GM12878 (cell line): ENCODE data around the gene ELAC1. TPM values are rescaled to one million over a fixed set of nuclear protein-coding genes. Genes with fewer than 3 reads are reported as not detected.

ENCODE experiments used
- ATAC-seq: fragments of 200-7000 bp; cut with Tn5 transposase; 3 replicates; pipeline ENCODE4 v1.9.1; 2020; ENCODE audit warnings: mild to moderate bottlenecking, moderate library complexity
- BruUV-seq: library from RNA; stranded (reverse); fragments of 400-500 nt; replicated peaks from 2 replicates; lab custom pipeline; 2021; lab: Mats Ljungman, UMichigan
- CTCF ChIA-PET: fragments of 300-600 bp; sonication (Branson Sonifier 250); formaldehyde crosslinking; extraction: SDS; loops from one replicate; lab custom pipeline; 2021; ENCODE audit warnings: inconsistent platforms; lab: Yijun Ruan, JAX
- POLR2A ChIA-PET: fragments of 350-600 bp; formaldehyde crosslinking; extraction: SDS; loops from one replicate; lab custom pipeline; 2021; ENCODE audit warnings: inconsistent platforms; lab: Charles Lee
- RAD21 ChIA-PET: fragments of 300-600 bp; sonication (Branson Sonifier 250); formaldehyde crosslinking; loops from one replicate; lab custom pipeline; 2023; ENCODE audit warnings: antibody characterized with exemption; ENCODE audit not compliant: unreplicated experiment; lab: Charles Lee
- SMC1A ChIA-PET: fragments of 300-600 bp; sonication (Branson Sonifier 250); formaldehyde crosslinking; loops from one replicate; lab custom pipeline; 2023; ENCODE audit not compliant: unreplicated experiment, uncharacterized antibody; lab: Charles Lee
- DNase-seq: peaks from one replicate; pipeline ENCODE4 v3.0.0-alpha.2; 2011; ENCODE audit warnings: low read depth, low spot score
- FAIRE-seq: peaks from 3 replicates; lab custom pipeline; 2011; peaks lifted over from hg19 to GRCh38; lab: Jason Lieb, UNC
- H2AFZ ChIP-seq: 2 replicates; pipeline ENCODE4 v1.6.0; 2011; ENCODE audit warnings: low read depth, low read length, control low read depth; ENCODE audit not compliant: control insufficient read depth
- H3K27ac ChIP-seq: 2 replicates; pipeline ENCODE4 v1.5.1; 2011; ENCODE audit warnings: control low read depth; ENCODE audit not compliant: control insufficient read depth, insufficient read depth
- H3K27me3 ChIP-seq, 2 experiments: replicated peaks in 1 of 2; 2 replicates each; pipeline versions ENCODE4 v1.6.0 to v1.6.1; 2011; ENCODE audit warnings: low read length in 1 of 2; ENCODE audit not compliant: control insufficient read depth in 2 of 2, insufficient read depth in 2 of 2
- H3K36me3 ChIP-seq, 2 experiments: 2 replicates each; pipeline ENCODE4 v1.5.1; 2011; ENCODE audit warnings: low read length in 1 of 2; ENCODE audit not compliant: control insufficient read depth in 2 of 2, insufficient read depth in 2 of 2
- H3K4me1 ChIP-seq: 2 replicates; pipeline ENCODE4 v1.6.1; 2011; ENCODE audit warnings: mild to moderate bottlenecking, low read length, moderate library complexity, mixed read lengths; ENCODE audit not compliant: control insufficient read depth, insufficient read depth
- H3K4me2 ChIP-seq: 2 replicates; pipeline ENCODE4 v1.6.0; 2011; ENCODE audit warnings: control low read depth; ENCODE audit not compliant: control insufficient read depth, insufficient read depth
- H3K4me3 ChIP-seq: fragments of 200-600 bp; sonication (generic); 2 replicates; pipeline ENCODE4 v1.5.1; 2016
- H3K79me2 ChIP-seq: 2 replicates; pipeline ENCODE4 v1.6.0; 2011; ENCODE audit warnings: low read length; ENCODE audit not compliant: control insufficient read depth, insufficient read depth
- H3K9ac ChIP-seq: 2 replicates; pipeline ENCODE4 v1.8.0; 2011; ENCODE audit warnings: low read length, control low read depth, mixed read lengths; ENCODE audit not compliant: control insufficient read depth, insufficient read depth
- H3K9me3 ChIP-seq: replicated peaks from 3 replicates; pipeline ENCODE4 v1.5.1; 2011; ENCODE audit warnings: mild to moderate bottlenecking, low read length; ENCODE audit not compliant: control insufficient read depth, insufficient read depth
- H4K20me1 ChIP-seq: 2 replicates; pipeline ENCODE4 v1.6.0; 2011; ENCODE audit not compliant: control insufficient read depth, insufficient read depth
- CBFB ChIP-seq: IDR thresholded peaks from 2 replicates; pipeline ENCODE4 v1.6.1; 2016; ENCODE audit warnings: antibody characterized with exemption, low read depth
- E2F4 ChIP-seq: IDR thresholded peaks from 2 replicates; pipeline ENCODE4 v1.6.1; 2012; ENCODE audit warnings: low read depth, low read length, improper control_type of control experiment
- GABPA ChIP-seq: IDR thresholded peaks from 2 replicates; pipeline ENCODE4 v1.6.1; 2014; ENCODE audit warnings: antibody characterized with exemption, low read depth, mild to moderate bottlenecking, inconsistent platforms
- HCFC1 ChIP-seq: fragments of 150-350 bp; IDR thresholded peaks from 2 replicates; pipeline ENCODE4 v1.6.1; 2014; ENCODE audit warnings: low read length
- MYC ChIP-seq: IDR thresholded peaks from 2 replicates; pipeline ENCODE4 v1.6.1; 2011; ENCODE audit warnings: mild to moderate bottlenecking, low read length, moderate library complexity, inconsistent platforms; ENCODE audit not compliant: insufficient read depth, insufficient replicate concordance, insufficient read length, severe bottlenecking
- NR2C2 ChIP-seq: IDR thresholded peaks from 2 replicates; pipeline ENCODE4 v1.6.1; 2011; ENCODE audit warnings: borderline replicate concordance, low read depth; ENCODE audit not compliant: control insufficient read depth, insufficient read length
- NRF1 ChIP-seq: conservative IDR thresholded peaks from 2 replicates; pipeline ENCODE4 v1.6.1; 2011; ENCODE audit warnings: mild to moderate bottlenecking, low read depth, low read length, improper control_type of control experiment
- POLR2A ChIP-seq: IDR thresholded peaks from 2 replicates; pipeline ENCODE4 v1.6.1; 2011; ENCODE audit warnings: low read depth, mild to moderate bottlenecking, low read length
- RCOR1 ChIP-seq: conservative IDR thresholded peaks from 2 replicates; pipeline ENCODE4 v1.6.1; 2012; ENCODE audit warnings: low read depth, low read length, improper control_type of control experiment
- SIN3A ChIP-seq: IDR thresholded peaks from 2 replicates; pipeline ENCODE4 v1.6.1; 2012; ENCODE audit warnings: low read depth, low read length, improper control_type of control experiment
- SMAD5 ChIP-seq: IDR thresholded peaks from 2 replicates; pipeline ENCODE4 v1.6.1; 2016; ENCODE audit warnings: antibody characterized with exemption, low read depth
- SRF ChIP-seq, 2 experiments: IDR thresholded peaks; 2 replicates each; pipeline ENCODE4 v1.6.1; 2011; ENCODE audit warnings: low read depth in 2 of 2, low read length in 2 of 2, mild to moderate bottlenecking in 1 of 2, moderate library complexity in 1 of 2
- SUPT20H ChIP-seq: IDR thresholded peaks from 2 replicates; pipeline ENCODE4 v1.6.1; 2011; ENCODE audit warnings: low read depth, mild to moderate bottlenecking, low read length, moderate library complexity, borderline replicate concordance; ENCODE audit not compliant: control insufficient read depth
- TCF12 ChIP-seq: IDR thresholded peaks from 2 replicates; pipeline ENCODE4 v1.6.1; 2011; ENCODE audit warnings: low read depth, mild to moderate bottlenecking, low read length
- YY1 ChIP-seq: IDR thresholded peaks from 2 replicates; pipeline ENCODE4 v1.6.1; 2011; ENCODE audit warnings: low read depth, mild to moderate bottlenecking, low read length
- ZNF274 ChIP-seq: IDR thresholded peaks from one replicate; pipeline ENCODE4 v1.8.0; 2011; ENCODE audit not compliant: insufficient read length, insufficient read depth
- WGBS: methylation state at CpG from one replicate; pipeline ENCODE4 v1.1.6; 2016; ENCODE audit warnings: low lambda C conversion rate; ENCODE audit not compliant: insufficient replicate concordance, insufficient coverage; ENCODE audit errors: missing lambda C conversion rate; 5-methylcytosine and 5-hydroxymethylcytosine counted together
- in situ Hi-C: fragments of 300-500 bp; cut with MboI; formaldehyde crosslinking; loops from 9 replicates; pipeline ENCODE4 v1.14.3; 2018; ENCODE audit warnings: mixed read lengths
- intact Hi-C: fragments of 100-400 bp; cut with micrococcal nuclease; formaldehyde crosslinking; loops from one replicate; pipeline ENCODE4 v1.14.2; 2022; ENCODE audit not compliant: unreplicated experiment
- polyA plus RNA-seq, 11 experiments: library from polyadenylated mRNA; depleted of rRNA in 4 of 11; unstranded in 6 of 11; stranded (reverse) in 5 of 11; fragments of >200 nt; fragmentation: Nextera tagmentation in 4 of 11; fragmentation: Illumina TruSeq in 1 of 11; extraction: Ambion mirVana in 4 of 11; extraction: Trizol in 1 of 11; gene quantifications; 1 replicate in 1 of 11; 2 replicates in 10 of 11; pipeline versions ENCODE4 v1.2.1 to v1.2.3, GENCODE V29; 2011 to 2016; ENCODE audit warnings: inconsistent platforms in 2 of 11, missing spikeins in 2 of 11, low read depth in 1 of 11
- total RNA-seq, 4 experiments: library from RNA; depleted of rRNA in 3 of 4; stranded (reverse); fragments of >200 nt in 3 of 4; fragmentation: Illumina TruSeq in 1 of 4; extraction: Trizol in 1 of 4; gene quantifications; 2 replicates each; pipeline versions ENCODE4 v1.2.1 to v1.2.3, GENCODE V29; 2013 to 2021
- TF ChIP-seq, protein P1 (sequence below): IDR thresholded peaks from 2 replicates; pipeline ENCODE4 v1.6.1; 2011; ENCODE audit warnings: low read depth, low read length, improper control_type of control experiment, borderline replicate concordance
- TF ChIP-seq, protein P2 (sequence below): fragments of 450-650 bp; IDR thresholded peaks from 2 replicates; pipeline ENCODE4 v1.6.1; 2018; ENCODE audit warnings: borderline replicate concordance, mild to moderate bottlenecking; ENCODE audit not compliant: partially characterized antibody

The ELAC1 gene
- total and polyA plus RNA-seq, 10 of the 15 experiments (the other 5 are each of a cell fraction or from before 2014, with no cell fraction given) = 4.9 to 23.0 (median 9.8) TPM

- Histone ChIP-seq H3K27me3 (no peaks in the 10 kb centered on the region), H3K9me3 (no peaks in the 10 kb centered on the region), H3K4me2 (no peak overlapping the region), H3K4me1 (no peaks in the 10 kb centered on the region), H3K79me2 (no peaks in the 10 kb centered on the region), H3K4me3 (no peak overlapping the region), H3K27ac (no peak overlapping the region), H4K20me1 (no peaks in the 10 kb centered on the region), H2AFZ (no peak overlapping the region), H3K9ac (no peak overlapping the region), H3K36me3 (no peaks in the 10 kb centered on the region)
- FAIRE-seq = no peak
- intact Hi-C loops = no loop called here
- ChIA-PET CTCF (interaction anchor here (0.8 kb wide), 1 partner anchor 34 kb away, joined by 6 read pairs; no protein-coding TSS in a partner anchor), RAD21 (no interaction called here), POLR2A (interaction anchor here (0.6 kb wide), 1 partner anchor 14 kb away, joined by 6 read pairs; no protein-coding TSS in a partner anchor), SMC1A (interaction anchor here (1.2 kb wide), 1 partner anchor 8 kb away, joined by 3 read pairs; no protein-coding TSS in a partner anchor)
- no TSS peak for BruUV-seq
- in situ Hi-C loops = no loop called here
- no peak for ATAC-seq
- no peak for DNase-seq
- 62% methylated on average over 8 of the region's 8 CpGs for WGBS
- TF ChIP-seq, protein P1, sequence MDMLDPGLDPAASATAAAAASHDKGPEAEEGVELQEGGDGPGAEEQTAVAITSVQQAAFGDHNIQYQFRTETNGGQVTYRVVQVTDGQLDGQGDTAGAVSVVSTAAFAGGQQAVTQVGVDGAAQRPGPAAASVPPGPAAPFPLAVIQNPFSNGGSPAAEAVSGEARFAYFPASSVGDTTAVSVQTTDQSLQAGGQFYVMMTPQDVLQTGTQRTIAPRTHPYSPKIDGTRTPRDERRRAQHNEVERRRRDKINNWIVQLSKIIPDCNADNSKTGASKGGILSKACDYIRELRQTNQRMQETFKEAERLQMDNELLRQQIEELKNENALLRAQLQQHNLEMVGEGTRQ = no peak
- TF ChIP-seq CBFB (no peak), GABPA (no peak), RCOR1 (no peak), YY1 (no peak), E2F4 (no peak), SMAD5 (no peak), NR2C2 (no peak), SIN3A (no peak), ZNF274 (no peak), SUPT20H (no peak), POLR2A (no peak), SRF (IDR thresholded peaks at IDR 0.05; ENCODE audit: low read depth in 2 of 2, low read length in 2 of 2) (no peak), TCF12 (no peak), HCFC1 (no peak), MYC (no peak), NRF1 (no peak)
- TF ChIP-seq, protein P2, sequence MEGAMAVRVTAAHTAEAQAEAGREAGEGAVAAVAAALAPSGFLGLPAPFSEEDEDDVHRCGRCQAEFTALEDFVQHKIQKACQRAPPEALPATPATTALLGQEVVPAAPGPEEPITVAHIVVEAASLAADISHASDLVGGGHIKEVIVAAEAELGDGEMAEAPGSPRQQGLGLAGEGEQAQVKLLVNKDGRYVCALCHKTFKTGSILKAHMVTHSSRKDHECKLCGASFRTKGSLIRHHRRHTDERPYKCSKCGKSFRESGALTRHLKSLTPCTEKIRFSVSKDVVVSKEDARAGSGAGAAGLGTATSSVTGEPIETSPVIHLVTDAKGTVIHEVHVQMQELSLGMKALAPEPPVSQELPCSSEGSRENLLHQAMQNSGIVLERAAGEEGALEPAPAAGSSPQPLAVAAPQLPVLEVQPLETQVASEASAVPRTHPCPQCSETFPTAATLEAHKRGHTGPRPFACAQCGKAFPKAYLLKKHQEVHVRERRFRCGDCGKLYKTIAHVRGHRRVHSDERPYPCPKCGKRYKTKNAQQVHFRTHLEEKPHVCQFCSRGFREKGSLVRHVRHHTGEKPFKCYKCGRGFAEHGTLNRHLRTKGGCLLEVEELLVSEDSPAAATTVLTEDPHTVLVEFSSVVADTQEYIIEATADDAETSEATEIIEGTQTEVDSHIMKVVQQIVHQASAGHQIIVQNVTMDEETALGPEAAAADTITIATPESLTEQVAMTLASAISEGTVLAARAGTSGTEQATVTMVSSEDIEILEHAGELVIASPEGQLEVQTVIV = no peak
Observed at GRCh38 chr18:51017140-51017879, 49.5 kb downstream of the ELAC1 start.
